Activated CD4-positive, alpha-beta T cell treated with anti-CD3 and anti-CD28 coated beads, Interleukin-2, amount 50 U/mL, for 1 hour (primary cell): Measurements from ENCODE around the gene RPL5.
A peak's percentile ranks its signal among the peaks of the same experiment; 100 is the strongest.

Source experiments
- DNase-seq: peaks from one replicate; pipeline ENCODE4 v3.0.0-alpha.2; 2020

The RPL5 gene

GRCh38 chr1:92858564-92859399 is 26.9 kb downstream of the RPL5 start:
- peak; percentile 31 for DNase-seq

GRCh38 chr1:92859400-92860039 is 27.7 kb downstream of the RPL5 start:
- DNase-seq: no peak

GRCh38 chr1:92862605-92863004 is 30.8 kb downstream of the RPL5 start:
- no peak for DNase-seq

- no peak for DNase-seq
These were observed 32.3 kb downstream of the RPL5 start for GRCh38 chr1:92864131-92864530.

- no peak for DNase-seq
These were observed 38.8 kb downstream of the RPL5 start for GRCh38 chr1:92870591-92870990.

- DNase-seq: no peak
These were observed 40.9 kb downstream of the RPL5 start for GRCh38 chr1:92872719-92873118.

GRCh38 chr1:92874987-92875386 is 43.1 kb downstream of the RPL5 start:
- no peak for DNase-seq

GRCh38 chr1:92876351-92876750 is 44.5 kb downstream of the RPL5 start:
- DNase-seq: no peak

- no peak for DNase-seq
These were observed 45.4 kb downstream of the RPL5 start for GRCh38 chr1:92877081-92877711.

GRCh38 chr1:92877792-92878191 is 46.0 kb downstream of the RPL5 start:
- DNase-seq: no peak

- no peak for DNase-seq
These were observed 47.6 kb downstream of the RPL5 start for GRCh38 chr1:92879316-92879968.

GRCh38 chr1:92881391-92881790 is 49.6 kb downstream of the RPL5 start:
- DNase-seq: no peak

- DNase-seq: peak; percentile 25
These were observed 51.0 kb downstream of the RPL5 start for GRCh38 chr1:92882819-92883218.

GRCh38 chr1:92883297-92883696 is 51.5 kb downstream of the RPL5 start:
- DNase-seq: no peak

- no peak for DNase-seq
These were observed 52.4 kb downstream of the RPL5 start for GRCh38 chr1:92884195-92884594.

- DNase-seq: no peak
These were observed 55.1 kb downstream of the RPL5 start for GRCh38 chr1:92886886-92887419.

GRCh38 chr1:92887465-92887864 is 55.6 kb downstream of the RPL5 start:
- no peak for DNase-seq
